ENCODE measurements around the gene RSRC2.

DNA sequence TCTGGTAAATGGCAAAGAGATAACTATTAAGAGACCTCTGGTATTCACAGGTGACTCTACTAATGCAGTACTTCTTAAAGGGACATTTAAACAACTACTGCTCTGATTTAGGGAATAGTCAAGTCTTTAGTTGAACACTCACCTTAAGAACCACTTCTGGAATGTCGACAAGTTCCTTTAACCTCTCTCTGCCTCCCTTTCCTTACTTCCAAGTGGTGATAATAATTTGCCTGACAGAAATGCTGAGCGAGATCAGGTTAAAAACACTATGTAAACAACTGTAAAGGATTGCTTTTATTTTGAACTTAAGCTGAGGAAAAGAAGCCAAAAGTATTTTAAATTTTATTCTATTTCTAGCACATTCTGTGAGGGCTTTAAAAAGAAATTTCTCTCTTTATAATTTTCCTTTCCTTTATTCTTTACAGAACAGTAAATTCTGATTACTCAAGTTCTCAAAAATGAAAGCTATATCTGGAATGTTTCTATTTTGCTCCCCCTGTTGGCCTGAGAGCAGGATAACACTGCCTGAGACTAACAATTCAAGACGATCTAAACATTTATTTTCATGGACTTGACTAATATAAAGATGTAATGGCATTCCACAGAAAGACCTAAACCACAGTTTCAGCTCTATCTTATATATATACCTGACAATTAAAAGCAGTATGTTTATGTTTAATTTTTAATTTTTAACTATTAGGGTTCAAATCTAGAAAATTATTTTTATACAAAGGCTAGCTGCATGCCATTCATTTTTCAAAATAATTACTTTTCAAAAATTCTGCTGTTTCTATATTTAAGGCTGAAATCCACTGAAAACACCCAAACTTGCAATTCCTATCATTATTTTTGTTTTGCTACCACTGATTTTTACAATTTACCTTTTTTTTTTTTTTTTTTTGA is 55.2 kb downstream of the RSRC2 start:
- TF ChIP-seq, protein P1, sequence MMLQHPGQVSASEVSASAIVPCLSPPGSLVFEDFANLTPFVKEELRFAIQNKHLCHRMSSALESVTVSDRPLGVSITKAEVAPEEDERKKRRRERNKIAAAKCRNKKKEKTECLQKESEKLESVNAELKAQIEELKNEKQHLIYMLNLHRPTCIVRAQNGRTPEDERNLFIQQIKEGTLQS (IDR thresholded peaks at IDR 0.05): no peak
- TF ChIP-seq EZH2phosphoT487 (IDR thresholded peaks at IDR 0.05; ENCODE audit: borderline replicate concordance) (no peak), RAD21 (IDR thresholded peaks at IDR 0.05; ENCODE audit: low read depth) (peak; percentile 81), CTCF (IDR thresholded peaks at IDR 0.05 in 2 of 3, conservative IDR thresholded peaks at IDR 0.05 in 1 of 3; ENCODE audit: borderline replicate concordance in 1 of 3, insufficient read depth in 1 of 3, low read depth in 2 of 3, low read length in 2 of 3) (peak; percentile 67 to 78 (median 77)), EZH2 (IDR thresholded peaks at IDR 0.05) (no peak), JUND (IDR thresholded peaks at IDR 0.05) (no peak), ELF1 (IDR thresholded peaks at IDR 0.05; ENCODE audit: borderline replicate concordance, low read depth) (no peak), CEBPB (IDR thresholded peaks at IDR 0.05; ENCODE audit: low read depth) (no peak), POLR2AphosphoS5 (IDR thresholded peaks at IDR 0.05; ENCODE audit: low read depth, low read length) (no peak), SIN3A (IDR thresholded peaks at IDR 0.05; ENCODE audit: low read depth) (no peak), POLR2A (IDR thresholded peaks at IDR 0.05; ENCODE audit: borderline replicate concordance, extremely low read depth, insufficient read depth, insufficient read length) (no peak), SRF (IDR thresholded peaks at IDR 0.05; ENCODE audit: low read depth) (no peak)
- TF ChIP-seq, protein P2, sequence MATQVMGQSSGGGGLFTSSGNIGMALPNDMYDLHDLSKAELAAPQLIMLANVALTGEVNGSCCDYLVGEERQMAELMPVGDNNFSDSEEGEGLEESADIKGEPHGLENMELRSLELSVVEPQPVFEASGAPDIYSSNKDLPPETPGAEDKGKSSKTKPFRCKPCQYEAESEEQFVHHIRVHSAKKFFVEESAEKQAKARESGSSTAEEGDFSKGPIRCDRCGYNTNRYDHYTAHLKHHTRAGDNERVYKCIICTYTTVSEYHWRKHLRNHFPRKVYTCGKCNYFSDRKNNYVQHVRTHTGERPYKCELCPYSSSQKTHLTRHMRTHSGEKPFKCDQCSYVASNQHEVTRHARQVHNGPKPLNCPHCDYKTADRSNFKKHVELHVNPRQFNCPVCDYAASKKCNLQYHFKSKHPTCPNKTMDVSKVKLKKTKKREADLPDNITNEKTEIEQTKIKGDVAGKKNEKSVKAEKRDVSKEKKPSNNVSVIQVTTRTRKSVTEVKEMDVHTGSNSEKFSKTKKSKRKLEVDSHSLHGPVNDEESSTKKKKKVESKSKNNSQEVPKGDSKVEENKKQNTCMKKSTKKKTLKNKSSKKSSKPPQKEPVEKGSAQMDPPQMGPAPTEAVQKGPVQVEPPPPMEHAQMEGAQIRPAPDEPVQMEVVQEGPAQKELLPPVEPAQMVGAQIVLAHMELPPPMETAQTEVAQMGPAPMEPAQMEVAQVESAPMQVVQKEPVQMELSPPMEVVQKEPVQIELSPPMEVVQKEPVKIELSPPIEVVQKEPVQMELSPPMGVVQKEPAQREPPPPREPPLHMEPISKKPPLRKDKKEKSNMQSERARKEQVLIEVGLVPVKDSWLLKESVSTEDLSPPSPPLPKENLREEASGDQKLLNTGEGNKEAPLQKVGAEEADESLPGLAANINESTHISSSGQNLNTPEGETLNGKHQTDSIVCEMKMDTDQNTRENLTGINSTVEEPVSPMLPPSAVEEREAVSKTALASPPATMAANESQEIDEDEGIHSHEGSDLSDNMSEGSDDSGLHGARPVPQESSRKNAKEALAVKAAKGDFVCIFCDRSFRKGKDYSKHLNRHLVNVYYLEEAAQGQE (IDR thresholded peaks at IDR 0.05; ENCODE audit: low read depth): no peak
